ENCODE data around the gene IGSF23.

IGSF23 gene

GRCh38 chr19:44640518-44640917, 27.2 kb downstream of the IGSF23 start:
- DNase-seq (ENCODE audit: low read depth, low spot score), result no peak

- DNase-seq (ENCODE audit: low read depth, low spot score), result no peak
Measured at GRCh38 chr19:44641501-44642265, 28.3 kb downstream of the IGSF23 start.

- DNase-seq (ENCODE audit: low read depth, low spot score), result no peak
Measured at GRCh38 chr19:44642377-44642776, 29.0 kb downstream of the IGSF23 start.

- DNase-seq (ENCODE audit: low read depth, low spot score), result no peak
Measured at GRCh38 chr19:44643605-44644401, 30.4 kb downstream of the IGSF23 start, which contains the start of gene PVR. Gene PVR, plus strand, starts transcription at chr19:44643910. Its CDS starts 187 bp downstream, at chr19:44644097.

- no peak for DNase-seq (ENCODE audit: low read depth, low spot score)
Measured at GRCh38 chr19:44644402-44645016, 31.1 kb downstream of the IGSF23 start.

DNA sequence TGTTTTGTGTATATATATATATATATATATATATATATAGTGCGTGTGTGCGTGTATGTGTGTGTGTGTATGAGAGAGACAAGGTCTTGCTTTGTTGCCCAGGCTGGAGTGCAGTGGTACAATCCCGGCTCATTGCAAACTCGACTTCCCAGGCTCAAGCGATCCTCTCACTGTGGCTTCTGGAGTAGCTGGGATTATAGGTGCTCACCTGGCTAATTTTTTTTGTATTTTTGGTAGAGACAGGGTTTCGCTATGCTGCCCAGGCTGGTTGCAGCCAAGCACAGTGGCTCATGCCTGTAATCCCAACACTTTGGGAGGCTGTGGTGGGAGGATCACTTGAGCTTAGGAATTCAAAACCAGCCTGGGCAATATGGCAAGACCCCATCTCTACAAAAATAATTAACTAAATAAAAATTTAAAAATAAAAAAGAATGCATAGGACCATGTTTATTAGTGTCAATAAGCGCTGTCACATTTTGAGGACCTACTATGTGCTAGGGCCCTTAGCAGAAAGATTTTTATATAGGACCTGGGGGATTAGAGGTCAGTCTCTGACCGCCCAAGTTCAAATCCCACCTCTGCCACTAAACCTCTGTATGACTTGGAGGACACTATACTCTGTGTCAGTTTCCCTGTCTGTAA, 32.2 kb downstream of the IGSF23 start:
- no peak for DNase-seq (ENCODE audit: low read depth, low spot score)

DNA sequence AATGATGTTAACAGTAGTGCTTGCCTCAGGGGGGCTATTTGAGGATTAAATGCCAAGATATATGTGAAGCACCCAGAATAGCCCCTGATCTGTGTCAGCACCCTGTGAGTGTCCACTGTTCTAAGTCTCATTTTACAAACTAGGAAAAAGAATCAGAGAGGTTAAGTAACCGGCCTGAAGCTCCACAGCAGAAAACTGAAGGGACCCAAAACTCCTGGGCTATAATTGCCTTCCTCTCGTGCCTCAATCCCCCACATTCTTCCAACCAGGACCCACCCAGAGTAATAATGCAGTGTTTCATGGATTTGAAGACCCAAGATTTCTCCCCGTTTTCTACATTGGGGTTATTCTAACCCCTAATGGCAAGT, 32.7 kb downstream of the IGSF23 start:
- no peak for DNase-seq (ENCODE audit: low read depth, low spot score)

DNA sequence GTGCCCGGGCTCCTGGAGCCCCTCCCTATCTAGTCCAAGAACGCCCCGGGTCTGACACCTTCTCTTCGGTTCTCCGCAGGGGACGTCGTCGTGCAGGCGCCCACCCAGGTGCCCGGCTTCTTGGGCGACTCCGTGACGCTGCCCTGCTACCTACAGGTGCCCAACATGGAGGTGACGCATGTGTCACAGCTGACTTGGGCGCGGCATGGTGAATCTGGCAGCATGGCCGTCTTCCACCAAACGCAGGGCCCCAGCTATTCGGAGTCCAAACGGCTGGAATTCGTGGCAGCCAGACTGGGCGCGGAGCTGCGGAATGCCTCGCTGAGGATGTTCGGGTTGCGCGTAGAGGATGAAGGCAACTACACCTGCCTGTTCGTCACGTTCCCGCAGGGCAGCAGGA, 33.8 kb downstream of the IGSF23 start:
- DNase-seq (ENCODE audit: low read depth, low spot score), result no peak

DNA sequence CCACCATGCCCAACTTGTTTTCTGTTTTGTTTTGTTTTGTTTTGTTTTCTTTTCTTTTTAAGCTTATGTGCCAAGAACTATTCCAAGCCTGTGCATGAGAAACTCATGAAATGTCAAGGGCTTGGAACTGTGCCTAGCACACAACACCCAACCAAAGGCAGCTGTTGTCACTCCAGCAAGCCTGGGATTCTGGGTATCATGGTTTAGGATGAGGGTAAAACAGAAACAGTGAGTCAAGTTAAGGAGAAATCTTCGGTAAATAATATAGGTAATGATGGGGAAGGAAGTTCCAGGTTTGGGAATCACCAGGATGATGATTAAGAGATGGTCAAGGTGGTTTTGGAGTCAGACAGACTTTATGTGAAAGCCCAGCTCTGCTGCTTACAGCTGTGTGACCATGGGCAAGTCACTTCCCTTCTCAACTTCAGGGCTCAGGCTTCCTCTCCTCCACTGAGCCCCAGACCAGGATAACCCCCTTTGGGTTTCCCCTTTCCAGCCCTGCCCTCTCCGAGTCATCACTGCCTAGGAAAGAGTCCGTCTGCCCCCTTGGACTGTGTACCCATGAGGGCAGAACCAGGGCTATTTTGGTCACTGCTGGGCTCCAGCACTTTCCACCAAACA, 35.4 kb downstream of the IGSF23 start:
- no peak for DNase-seq (ENCODE audit: low read depth, low spot score)

- DNase-seq (ENCODE audit: low read depth, low spot score), result no peak
Measured at GRCh38 chr19:44649578-44650145, 36.3 kb downstream of the IGSF23 start.

DNA sequence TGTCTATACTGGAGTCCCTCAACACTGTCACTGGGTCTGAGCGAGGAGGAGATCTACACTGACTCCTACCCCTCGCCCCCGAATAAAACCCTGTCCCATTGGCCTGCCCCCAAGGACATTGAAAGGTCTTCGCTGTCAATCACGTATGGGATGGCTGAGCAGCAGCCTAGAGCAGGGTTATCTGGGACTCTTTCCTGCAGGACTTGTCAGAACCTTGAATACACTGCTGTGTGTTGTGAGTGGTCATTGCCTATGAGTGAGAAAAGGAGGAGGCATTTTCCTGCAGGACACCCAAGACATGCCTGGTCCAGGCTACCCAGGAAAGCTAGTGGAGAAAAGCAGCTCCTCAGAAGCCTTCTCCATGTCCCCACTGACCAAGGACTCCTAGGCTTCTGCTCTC, 40.0 kb downstream of the IGSF23 start:
- DNase-seq (ENCODE audit: low read depth, low spot score), result no peak

DNA sequence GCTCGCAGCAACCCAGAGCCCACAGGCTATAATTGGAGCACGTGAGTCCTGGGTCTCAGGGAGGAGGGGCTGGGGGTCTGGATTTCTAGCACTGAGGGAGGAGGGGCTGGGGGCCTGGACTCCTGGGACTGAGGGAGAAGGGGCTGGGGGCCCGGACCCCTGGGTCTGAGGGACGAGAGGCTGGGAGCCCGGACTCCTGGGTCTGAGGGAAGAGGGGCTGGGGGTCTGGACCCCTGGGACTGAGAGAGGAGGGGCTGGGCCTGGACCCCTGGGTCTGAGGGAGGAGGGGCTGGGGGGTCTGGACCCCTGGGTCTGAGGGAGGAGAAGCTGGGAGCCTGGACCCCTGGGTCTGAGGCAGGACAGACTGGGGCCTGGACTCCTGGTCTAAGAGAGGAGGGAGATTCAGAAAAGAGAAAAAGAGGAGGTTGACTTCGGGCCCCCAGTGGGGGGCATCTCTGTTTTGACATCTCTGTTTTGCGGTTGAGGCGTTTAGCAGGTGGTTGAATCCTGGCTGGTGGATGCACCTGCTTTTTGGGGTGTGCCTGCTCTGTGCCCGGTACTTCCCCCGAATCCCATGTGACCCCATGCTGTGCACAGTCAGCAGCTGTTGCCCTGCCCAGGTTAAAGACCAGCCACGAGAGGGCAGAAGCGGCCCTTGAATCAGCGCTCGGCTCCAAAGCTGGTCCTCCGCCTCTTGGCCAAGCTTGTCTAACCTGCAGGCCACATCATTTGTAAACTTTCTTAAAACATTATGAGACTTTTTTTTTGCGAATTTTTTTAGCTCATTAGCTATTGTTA, 40.8 kb downstream of the IGSF23 start:
- DNase-seq (ENCODE audit: low read depth, low spot score), result no peak

GRCh38 chr19:44657211-44657921, 44.0 kb downstream of the IGSF23 start:
- DNase-seq (ENCODE audit: low read depth, low spot score), result peak; percentile 71

- DNase-seq (ENCODE audit: low read depth, low spot score), result no peak
Measured at GRCh38 chr19:44658069-44658733, 44.8 kb downstream of the IGSF23 start.

DNA sequence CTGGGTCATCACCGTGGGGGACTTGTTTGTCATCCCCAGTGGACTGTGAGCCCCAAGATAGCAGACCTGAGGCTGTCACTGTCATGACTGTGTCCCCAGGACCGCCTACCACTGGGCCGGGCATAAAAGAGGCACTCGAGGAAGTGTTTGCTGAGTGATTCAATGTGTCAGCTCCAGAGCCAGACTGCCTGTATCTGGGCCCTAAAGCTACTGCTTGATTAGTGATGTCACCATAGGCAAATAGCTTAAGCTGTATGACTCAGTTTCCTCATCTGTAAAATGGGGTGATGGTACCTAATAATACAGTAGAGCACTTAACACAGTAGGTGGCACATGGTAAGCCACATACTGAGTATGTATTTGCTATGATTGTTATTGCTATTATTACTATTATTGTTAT, 46.7 kb downstream of the IGSF23 start:
- no peak for DNase-seq (ENCODE audit: low read depth, low spot score)

DNA sequence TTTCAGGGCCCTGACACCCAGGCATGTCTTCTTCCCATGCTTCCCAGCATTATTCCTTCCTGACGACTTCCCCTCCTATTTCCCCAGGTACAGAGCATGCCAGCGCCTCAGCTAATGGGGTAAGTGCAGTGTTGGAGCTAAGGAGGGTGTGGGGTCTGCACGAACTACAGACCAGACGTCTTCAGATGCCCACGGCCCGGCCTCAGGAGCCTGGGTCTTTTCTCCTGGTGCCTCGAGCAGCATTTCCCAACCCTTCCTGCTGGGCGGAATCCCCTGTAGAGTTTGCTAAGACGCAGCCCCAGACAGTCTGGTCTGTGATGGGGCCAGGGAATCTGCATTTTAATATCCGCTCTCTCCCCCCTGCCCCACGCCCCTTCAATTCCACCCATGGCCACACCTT, 47.8 kb downstream of the IGSF23 start:
- DNase-seq (ENCODE audit: low read depth, low spot score), result no peak

- DNase-seq (ENCODE audit: low read depth, low spot score), result no peak
Measured at GRCh38 chr19:44661904-44662303, 48.5 kb downstream of the IGSF23 start.

DNA sequence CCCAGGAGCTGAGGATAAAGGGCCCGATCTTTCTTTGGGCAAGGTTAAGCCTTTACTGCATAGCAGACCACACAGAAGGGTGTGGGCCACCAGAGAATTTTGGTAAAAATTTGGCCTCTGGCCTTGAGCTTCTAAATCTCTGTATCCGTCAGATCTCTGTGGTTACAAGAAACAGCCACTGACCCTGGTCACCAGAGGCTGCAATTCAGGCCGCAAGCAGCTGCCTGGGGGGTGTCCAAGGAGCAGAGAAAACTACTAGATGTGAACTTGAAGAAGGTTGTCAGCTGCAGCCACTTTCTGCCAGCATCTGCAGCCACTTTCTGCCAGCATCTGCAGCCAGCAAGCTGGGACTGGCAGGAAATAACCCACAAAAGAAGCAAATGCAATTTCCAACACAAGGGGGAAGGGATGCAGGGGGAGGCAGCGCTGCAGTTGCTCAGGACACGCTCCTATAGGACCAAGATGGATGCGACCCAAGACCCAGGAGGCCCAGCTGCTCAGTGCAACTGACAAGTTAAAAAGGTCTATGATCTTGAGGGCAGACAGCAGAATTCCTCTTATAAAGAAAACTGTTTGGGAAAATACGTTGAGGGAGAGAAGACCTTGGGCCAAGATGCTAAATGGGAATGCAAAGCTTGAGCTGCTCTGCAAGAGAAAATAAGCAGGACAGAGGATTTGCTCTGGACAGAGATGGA, 49.5 kb downstream of the IGSF23 start:
- DNase-seq (ENCODE audit: low read depth, low spot score), result no peak

- no peak for DNase-seq (ENCODE audit: low read depth, low spot score)
Measured at GRCh38 chr19:44663996-44664395, 50.6 kb downstream of the IGSF23 start.

Measured in iPS DF 19.7 (cell line).